HG03064 (cell line): ENCODE data around the gene CEP85L.
"Not testable (repeated sequence)": the region's sequence is repeated elsewhere in the genome, so short reads cannot be mapped to it uniquely, and the experiment has no call there.

Experiments
- ATAC-seq: cut with Tn5 transposase; IDR thresholded peaks from one replicate; pipeline ENCODE4 v1.9.1; 2021; ENCODE audit warnings: low read depth; ENCODE audit not compliant: unreplicated experiment

The CEP85L gene

GRCh38 chr6:118444796-118445195 lies 206.6 kb downstream of the CEP85L start:
- no peak for ATAC-seq

- ATAC-seq: no peak
Measured at GRCh38 chr6:118436482-118436881, 214.9 kb downstream of the CEP85L start.

GRCh38 chr6:118434147-118434546 lies 217.2 kb downstream of the CEP85L start:
- not testable (repeated sequence) for ATAC-seq

- not testable (repeated sequence) for ATAC-seq
Measured at GRCh38 chr6:118421312-118421711, 230.1 kb downstream of the CEP85L start.

- no peak for ATAC-seq
Measured at GRCh38 chr6:118419448-118420394, 231.7 kb downstream of the CEP85L start.
